HFFc6 (cell line): ENCODE measurements around the gene GRM2. TPM values are rescaled to one million over a fixed set of nuclear protein-coding genes. Genes with fewer than 3 reads are reported as not detected.

ENCODE experiments used
- DNase-seq: peaks from one replicate; pipeline ENCODE4 v3.0.0-alpha.2; 2018
- H3K27ac Mint-ChIP-seq: 2 replicates; pipeline ENCODE4 v1.8.0; 2020; ENCODE audit warnings: mild to moderate bottlenecking, mixed read lengths
- H3K27me3 Mint-ChIP-seq: 2 replicates; pipeline ENCODE4 v1.8.0; 2021; ENCODE audit warnings: mild to moderate bottlenecking, moderate library complexity, mixed read lengths; ENCODE audit not compliant: insufficient read depth
- H3K36me3 Mint-ChIP-seq: 2 replicates; pipeline ENCODE4 v1.8.0; 2021; ENCODE audit warnings: low read depth, mixed read lengths
- H3K4me1 Mint-ChIP-seq: 2 replicates; pipeline ENCODE4 v1.8.0; 2020; ENCODE audit warnings: low read depth, mixed read lengths
- H3K4me3 Mint-ChIP-seq: 2 replicates; pipeline ENCODE4 v1.8.0; 2020; ENCODE audit warnings: mild to moderate bottlenecking, moderate library complexity, mixed read lengths
- H3K9me3 Mint-ChIP-seq: 2 replicates; pipeline ENCODE4 v1.8.0; 2020; ENCODE audit warnings: mild to moderate bottlenecking, mixed read lengths
- CTCF ChIP-seq: fragments of 200-600 bp; sonication (generic); IDR thresholded peaks from 2 replicates; pipeline ENCODE4 v1.5.0; 2021; ENCODE audit warnings: antibody characterized with exemption, mild to moderate bottlenecking
- total RNA-seq, 6 experiments: library from RNA; stranded (reverse); fragmentation: NEBNext Ultra II Directional; extraction: Animal tissue kit (Norgen Biotek cat#: 25700); gene quantifications; 2 replicates in 1 of 6; 3 replicates in 5 of 6; pipeline ENCODE4 v1.2.3, GENCODE V29; 2021

The GRM2 gene
- total RNA-seq, 6 experiments from 2014 or later = 0.02 TPM; not detected in 5

- peaks cover 15% of the 10 kb centered on the region for H3K27me3 Mint-ChIP-seq
- no peak overlapping the region for H3K4me3 Mint-ChIP-seq
- no peak overlapping the region for H3K27ac Mint-ChIP-seq
- no peak for TF ChIP-seq CTCF
- no peaks in the 10 kb centered on the region for H3K9me3 Mint-ChIP-seq
- no peaks in the 10 kb centered on the region for H3K4me1 Mint-ChIP-seq
- no peaks in the 10 kb centered on the region for H3K36me3 Mint-ChIP-seq
- no peak for DNase-seq
Observed at GRCh38 chr3:51715977-51716294, 9.1 kb downstream of the GRM2 start.

GRCh38 chr3:51716805-51717204 is 9.9 kb downstream of the GRM2 start:
- no peaks in the 10 kb centered on the region for H3K36me3 Mint-ChIP-seq

GRCh38 chr3:51717446-51717845 is 10.6 kb downstream of the GRM2 start:
- no peak for DNase-seq
- TF ChIP-seq CTCF = no peak
- peaks cover 10% of the 10 kb centered on the region for H3K27me3 Mint-ChIP-seq
- H3K27ac Mint-ChIP-seq = no peak overlapping the region
- no peak overlapping the region for H3K4me3 Mint-ChIP-seq
- no peaks in the 10 kb centered on the region for H3K9me3 Mint-ChIP-seq
- H3K4me1 Mint-ChIP-seq = no peaks in the 10 kb centered on the region
- no peaks in the 10 kb centered on the region for H3K36me3 Mint-ChIP-seq

More at GRCh38 chr3:51716805-51717204, 9.9 kb downstream of the GRM2 start:
- Mint-ChIP-seq H3K27ac (no peak overlapping the region), H3K27me3 (peaks cover 12% of the 10 kb centered on the region), H3K9me3 (no peaks in the 10 kb centered on the region), H3K4me3 (no peak overlapping the region), H3K4me1 (no peaks in the 10 kb centered on the region)
- no peak for DNase-seq
- TF ChIP-seq CTCF = no peak

- H3K4me1 Mint-ChIP-seq = no peaks in the 10 kb centered on the region
- H3K27ac Mint-ChIP-seq = no peak overlapping the region
- DNase-seq = no peak
- H3K27me3 Mint-ChIP-seq = peaks cover 11% of the 10 kb centered on the region
- H3K9me3 Mint-ChIP-seq = no peaks in the 10 kb centered on the region
- no peak overlapping the region for H3K4me3 Mint-ChIP-seq
- TF ChIP-seq CTCF = no peak
- no peaks in the 10 kb centered on the region for H3K36me3 Mint-ChIP-seq
Observed at GRCh38 chr3:51717947-51718346, 11.1 kb downstream of the GRM2 start.

- Mint-ChIP-seq H3K4me3 (no peak overlapping the region), H3K4me1 (no peaks in the 10 kb centered on the region), H3K9me3 (no peaks in the 10 kb centered on the region), H3K36me3 (no peaks in the 10 kb centered on the region), H3K27ac (no peak overlapping the region), H3K27me3 (peaks cover 11% of the 10 kb centered on the region)
- TF ChIP-seq CTCF = peak; percentile 84
- DNase-seq = peak; percentile 70
Observed at GRCh38 chr3:51718547-51719409, 11.9 kb downstream of the GRM2 start.
